OCI-LY3 (cell line): ENCODE data around the gene EXD3.

Experiments used
- CTCF ChIP-seq: fragments of 200-600, 300-600 bp; sonication (generic); IDR thresholded peaks from 2 replicates; pipeline ENCODE4 v1.5.1; 2014; ENCODE audit warnings: antibody characterized with exemption, low read length, low read depth
- EZH2phosphoT487 ChIP-seq: fragments of 200-600 bp; shearing (Covaris generic); IDR thresholded peaks from 2 replicates; pipeline ENCODE4 v1.6.1; 2018; ENCODE audit warnings: antibody characterized with exemption, mixed run types, low read depth

- TF ChIP-seq CTCF (no peak), EZH2phosphoT487 (no peak)
These were observed 160.1 kb downstream of the EXD3 start for GRCh38 chr9:137262909-137263285.
